Heart left ventricle (tissue), 16 donors: Measurements from ENCODE around the gene BBOF1. TPM values are rescaled to one million over a fixed set of nuclear protein-coding genes. Genes with fewer than 3 reads are reported as not detected.

Source experiments
- ATAC-seq, 4 donors: fragments of 200-7000 bp; cut with Tn5 transposase; one replicate each; pipeline ENCODE4 v1.9.1; 2020 to 2022; ENCODE audit warnings: moderate library complexity in 4 of 4, mild to moderate bottlenecking in 3 of 4, moderate number of reproducible peaks in 1 of 4
- DNase-seq, 5 donors: peaks; one replicate each; pipeline ENCODE4 v3.0.0-alpha.2; 2020
- H3K27ac ChIP-seq, 12 donors: fragments of 200-600 bp; sonication (generic) in 4 of 12; one replicate each; pipeline versions ENCODE4 v1.5.0 to v1.8.0; 2016 to 2022; ENCODE audit warnings: mild to moderate bottlenecking in 2 of 12
- H3K27me3 ChIP-seq, 9 donors: fragments of 200-600 bp; sonication (generic) in 2 of 9; one replicate each; pipeline versions ENCODE4 v1.5.1 to v1.8.0; 2016 to 2022; ENCODE audit warnings: mild to moderate bottlenecking in 3 of 9
- H3K36me3 ChIP-seq, 9 donors: fragments of 200-600 bp; sonication (generic) in 2 of 9; one replicate each; pipeline versions ENCODE4 v1.5.0 to v1.8.0; 2018 to 2022; ENCODE audit warnings: mild to moderate bottlenecking in 2 of 9
- H3K4me1 ChIP-seq, 12 donors: fragments of 200-600 bp; sonication (generic) in 4 of 12; one replicate each; pipeline versions ENCODE4 v1.5.0 to v1.8.0; 2016 to 2022; ENCODE audit warnings: mild to moderate bottlenecking in 3 of 12
- H3K4me3 ChIP-seq, 12 donors: fragments of 200-600 bp; sonication (generic) in 4 of 12; one replicate each; pipeline versions ENCODE4 v1.5.0 to v1.8.0; 2017 to 2022; ENCODE audit warnings: mild to moderate bottlenecking in 9 of 12, moderate library complexity in 4 of 12
- H3K9me3 ChIP-seq, 12 donors: fragments of 200-600 bp; sonication (generic) in 4 of 12; one replicate each; pipeline versions ENCODE4 v1.5.0 to v1.8.0; 2016 to 2022; ENCODE audit warnings: mild to moderate bottlenecking in 1 of 12
- CTCF ChIP-seq, 12 donors: fragments of 200-600 bp; sonication (generic) in 4 of 12; IDR thresholded peaks; one replicate each; pipeline versions ENCODE4 v1.5.0 to v1.8.0; 2018 to 2022; ENCODE audit warnings: antibody characterized with exemption in 12 of 12, mild to moderate bottlenecking in 5 of 12
- POLR2A ChIP-seq, 2 donors: fragments of 450-650 bp; IDR thresholded peaks; one replicate each; pipeline ENCODE4 v1.6.1; 2017; ENCODE audit warnings: antibody characterized with exemption in 2 of 2, mild to moderate bottlenecking in 2 of 2, moderate library complexity in 2 of 2
- WGBS, 4 donors: extraction: QIAGEN DNeasy Blood & Tissue Kit in 2 of 4; methylation state at CpG; one replicate each; pipeline versions ENCODE4 v1.1.5 to v1.1.7; 2013 to 2018; 5-methylcytosine and 5-hydroxymethylcytosine counted together
- intact Hi-C, 10 donors: fragments of 100-400 bp; cut with DNase I; formaldehyde crosslinking; loops; one replicate each; pipeline versions ENCODE4 v1.11.1 to v1.14.2; 2022
- polyA plus RNA-seq, 2 donors: library from polyadenylated mRNA; stranded (reverse); fragments of 200-250 nt; gene quantifications; one replicate each; pipeline ENCODE4 v1.2.3, GENCODE V29; 2013
- total RNA-seq, 9 donors: library from RNA; depleted of rRNA in 2 of 9; stranded (reverse); fragments of >200 nt in 2 of 9; fragmentation: NEBNext Ultra II Directional in 3 of 9; extraction: Animal tissue kit (Norgen Biotek cat#: 25700) in 3 of 9; gene quantifications; one replicate each; pipeline versions ENCODE4 v1.1.0 to v1.2.4, GENCODE V29; 2016 to 2023
- donor health status: ischemic (EF 13 %, LVEDD 7.1; RV severe dilation, severe dysfunction).
- donor health status: healthy with polysubstance abuse.
- donor health status: DM: no; HTN: yes; CAD: no.
- donor health status: DM: no; HTN: no; CAD: no.
- donor health status: ischemic (EF 25% LVEDD 6.9; RV normal size, moderate dysfunction).
- donor health status: ischemic (EF 25% LVEDD 5.7; RV mildly dilated, moderate dysfunction).
- donor health status: healthy.
- donor health status: DM: yes; HTN: yes; CAD: no.
- donor health status: ischemic (EF 35%, LVEDD 5.7; RV mildly dilated, moderate dysfunction).
- donor health status: nonischemic (EF 11% LVEDD 7.7; RV severe dilation, severe dysfunction).
- donor health status: DM: yes; HTN: yes; CAD: no.
- donor health status: PGD.
- donor health status: ischemic (EF 29% LVEDD 5.4; RV normal size, mild dysfunction).
- donor health status: nonischemic (EF 23%, LVEDD 6.1; RV moderate dilation, normal function).

BBOF1 gene
- total and polyA plus RNA-seq, 11 donors, result 2.1 to 8.9 (median 4.0) TPM

- Histone ChIP-seq H3K27ac (no peak overlapping the region), H3K9me3 (no peaks in the 10 kb centered on the region)
- intact Hi-C loops, result no loop called here
Observed at GRCh38 chr14:74022346-74022745, 3.2 kb downstream of the BBOF1 start.

GRCh38 chr14:74029136-74029535 lies 10.0 kb downstream of the BBOF1 start:
- 93 to 97% (median 95%) methylated on average over 3 of the region's 3 CpGs for WGBS, 4 donors
- no peak for DNase-seq
- ATAC-seq, result no peak

More at GRCh38 chr14:74022346-74022745, 3.2 kb downstream of the BBOF1 start:
- Histone ChIP-seq H3K4me3 (no peak overlapping the region), H3K27me3 (no peaks in the 10 kb centered on the region), H3K36me3 (no peaks in the 10 kb centered on the region), H3K4me1 (peaks cover 0 to 17% (median 9%) of the 10 kb centered on the region in 12 donors)
- WGBS, 4 donors, result 74 to 87% (median 84%) methylated on average over 4 of the region's 4 CpGs
- no peak for ATAC-seq
- TF ChIP-seq CTCF (IDR thresholded peaks at IDR 0.05) (no peak), POLR2A (IDR thresholded peaks at IDR 0.05) (no peak)
- no peak for DNase-seq

GRCh38 chr14:74034572-74034971 lies 15.4 kb downstream of the BBOF1 start:
- H3K36me3 ChIP-seq, result peaks cover 0 to 28% (median 3%) of the 10 kb centered on the region in 9 donors
- no peaks in the 10 kb centered on the region for H3K4me1 ChIP-seq
- intact Hi-C loops, result no loop called here
- WGBS, 4 donors, result 85 to 96% (median 92%) methylated on average over 3 of the region's 3 CpGs
- DNase-seq, result no peak
- ATAC-seq, result no peak
- TF ChIP-seq POLR2A (IDR thresholded peaks at IDR 0.05) (no peak), CTCF (IDR thresholded peaks at IDR 0.05) (no peak)
- H3K27ac ChIP-seq, result no peak overlapping the region
- H3K27me3 ChIP-seq, result no peaks in the 10 kb centered on the region
- H3K9me3 ChIP-seq, result no peaks in the 10 kb centered on the region
- no peak overlapping the region for H3K4me3 ChIP-seq

More at GRCh38 chr14:74029136-74029535, 10.0 kb downstream of the BBOF1 start:
- no peaks in the 10 kb centered on the region for H3K4me1 ChIP-seq
- intact Hi-C loops, result no loop called here
- no peak overlapping the region for H3K4me3 ChIP-seq
- peaks cover 0 to 20% (median 3%) of the 10 kb centered on the region in 9 donors for H3K36me3 ChIP-seq
- H3K27ac ChIP-seq, result no peak overlapping the region
- H3K9me3 ChIP-seq, result no peaks in the 10 kb centered on the region
- TF ChIP-seq POLR2A (IDR thresholded peaks at IDR 0.05), result no peak
- no peak for TF ChIP-seq CTCF (IDR thresholded peaks at IDR 0.05)
- no peaks in the 10 kb centered on the region for H3K27me3 ChIP-seq

GRCh38 chr14:74035556-74035955 lies 16.4 kb downstream of the BBOF1 start:
- Histone ChIP-seq H3K36me3 (peaks cover 0 to 28% (median 0%) of the 10 kb centered on the region in 9 donors), H3K27me3 (no peaks in the 10 kb centered on the region), H3K27ac (no peak overlapping the region), H3K4me3 (no peak overlapping the region), H3K4me1 (no peaks in the 10 kb centered on the region), H3K9me3 (no peaks in the 10 kb centered on the region)
- no peak for DNase-seq
- ATAC-seq, result no peak
- intact Hi-C loops, result no loop called here
- no peak for TF ChIP-seq CTCF (IDR thresholded peaks at IDR 0.05)
- TF ChIP-seq POLR2A (IDR thresholded peaks at IDR 0.05), result no peak
- WGBS, 4 donors, result 92 to 99% (median 95%) methylated on average over 4 of the region's 4 CpGs
